Measurements from ENCODE around the gene UGT1A4. TPM values are rescaled to one million over a fixed set of nuclear protein-coding genes. Genes with fewer than 3 reads are reported as not detected.

UGT1A4 gene
- total RNA-seq, 1 experiment from 2014 or later = not detected

Other genes with a start within 250 kb of the UGT1A4 start
- 10.8 and 23.1 TPM in 2 replicates for gene USP40, start 152.0 kb upstream of the UGT1A4 start, total RNA-seq (2014; rRNA removed; shearing (Covaris generic))
- 0.22 TPM in 1 of 2 replicates, not detected in the other for gene UGT1A8, start 101.1 kb upstream of the UGT1A4 start, total RNA-seq (2014; rRNA removed; shearing (Covaris generic))
- not detected in 2 replicates for gene UGT1A10, start 82.3 kb upstream of the UGT1A4 start, total RNA-seq (2014; rRNA removed; shearing (Covaris generic))
- gene UGT1A9, start 46.8 kb upstream of the UGT1A4 start, total RNA-seq (2014; rRNA removed; shearing (Covaris generic)) = not detected in 2 replicates
- gene UGT1A7, start 36.8 kb upstream of the UGT1A4 start, total RNA-seq (2014; rRNA removed; shearing (Covaris generic)) = 0.07 TPM in 1 of 2 replicates, not detected in the other
- not detected in 2 replicates for gene UGT1A6, start 25.8 kb upstream of the UGT1A4 start, total RNA-seq (2014; rRNA removed; shearing (Covaris generic))
- not detected in 2 replicates for gene UGT1A5, start 5.8 kb upstream of the UGT1A4 start, total RNA-seq (2014; rRNA removed; shearing (Covaris generic))
- gene UGT1A3, start 10.3 kb downstream of the UGT1A4 start, total RNA-seq (2014; rRNA removed; shearing (Covaris generic)) = not detected in 2 replicates
- gene UGT1A1, start 41.5 kb downstream of the UGT1A4 start, total RNA-seq (2014; rRNA removed; shearing (Covaris generic)) = not detected in 2 replicates
- gene MROH2A, start 59.6 kb downstream of the UGT1A4 start, total RNA-seq (2014; rRNA removed; shearing (Covaris generic)) = not detected in 2 replicates
- gene HJURP, start 135.8 kb downstream of the UGT1A4 start, total RNA-seq (2014; rRNA removed; shearing (Covaris generic)) = 61.6 and 84.5 TPM in 2 replicates
- gene TRPM8, start 198.6 kb downstream of the UGT1A4 start, total RNA-seq (2014; rRNA removed; shearing (Covaris generic)) = 0.31 TPM in 1 of 2 replicates, not detected in the other

Data from H7 (cell line).